Bone marrow (tissue), 2 donors: Measurements from ENCODE around the gene TPRN.

ENCODE experiments used
- DNase-seq, 2 donors: peaks; one replicate each; lab custom pipeline; 2025; lab: John Stamatoyannopoulos, UW

The TPRN gene

GRCh38 chr9:137188490-137189296 lies 11.8 kb downstream of the TPRN start, which contains the start of the genes ANAPC2 and SSNA1:
TSS of gene ANAPC2 (minus strand) at chr9:137188560. CDS start at chr9:137188532, 28 bp downstream.
TSS of gene SSNA1 (plus strand) at chr9:137188676. CDS start at chr9:137188727, 51 bp downstream.
- peak; percentile 70 to 91 for DNase-seq

DNA sequence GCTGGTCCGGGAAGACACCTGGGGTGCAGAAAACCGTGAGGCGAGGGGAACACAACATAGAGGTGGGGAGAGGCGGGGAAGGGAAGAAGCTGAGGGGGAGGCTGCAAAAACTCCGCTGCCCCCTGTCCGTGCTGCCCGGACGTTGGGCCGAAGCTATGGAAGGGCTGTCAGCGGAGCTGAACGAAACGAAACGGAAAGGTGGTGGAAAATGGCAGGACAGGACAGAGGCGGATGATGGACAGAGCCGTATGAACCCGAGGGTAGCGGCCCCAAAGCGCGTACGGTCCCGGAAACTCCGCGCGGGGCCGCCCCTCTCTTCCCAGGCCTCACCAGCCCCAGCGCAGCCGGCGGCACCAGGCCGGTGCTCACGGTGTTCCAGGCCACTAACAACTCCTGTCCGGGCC lies 12.5 kb downstream of the TPRN start:
- no peak for DNase-seq

DNA sequence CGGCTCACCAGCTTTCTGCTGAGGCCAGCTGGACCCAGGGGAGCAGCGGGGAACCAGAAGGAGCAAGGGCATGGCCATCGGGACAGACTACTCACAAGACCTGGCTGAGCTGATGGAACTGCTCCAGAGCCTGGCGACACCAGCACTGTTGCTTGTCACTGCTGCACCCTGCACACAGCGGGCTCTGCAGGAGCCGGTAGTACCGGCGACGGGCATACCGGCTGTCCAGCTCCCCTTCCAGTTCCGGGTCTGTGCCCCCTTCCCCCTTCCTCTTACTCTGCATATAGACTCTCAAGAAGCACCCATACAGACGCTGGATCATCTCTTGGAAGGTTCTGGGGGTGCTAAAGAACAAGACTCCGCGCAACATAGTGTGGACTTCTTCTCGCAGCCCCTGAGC lies 13.2 kb downstream of the TPRN start:
- no peak for DNase-seq

- DNase-seq, result no peak
Observed at GRCh38 chr9:137186385-137186784, 14.2 kb downstream of the TPRN start.

DNA sequence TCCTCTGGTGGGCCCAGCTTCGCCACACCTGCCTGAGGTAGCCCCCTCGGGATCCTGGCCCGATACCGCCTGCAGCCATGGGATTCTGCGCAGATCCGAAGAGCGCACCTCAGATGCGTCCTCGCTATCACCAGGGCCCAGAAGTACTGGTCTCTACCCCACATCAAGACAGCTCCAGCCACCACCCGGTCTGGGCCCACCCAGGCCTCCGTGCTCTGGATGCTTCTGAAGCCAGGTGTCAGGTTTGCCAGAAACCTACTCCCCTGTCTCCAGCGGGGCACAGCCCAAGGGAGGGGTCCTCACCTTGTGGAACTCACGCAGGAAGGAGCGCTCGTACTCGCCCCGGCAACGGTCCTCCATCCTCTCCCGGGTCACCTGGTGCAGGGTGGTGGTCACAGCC lies 14.6 kb downstream of the TPRN start:
- DNase-seq, result no peak

DNA sequence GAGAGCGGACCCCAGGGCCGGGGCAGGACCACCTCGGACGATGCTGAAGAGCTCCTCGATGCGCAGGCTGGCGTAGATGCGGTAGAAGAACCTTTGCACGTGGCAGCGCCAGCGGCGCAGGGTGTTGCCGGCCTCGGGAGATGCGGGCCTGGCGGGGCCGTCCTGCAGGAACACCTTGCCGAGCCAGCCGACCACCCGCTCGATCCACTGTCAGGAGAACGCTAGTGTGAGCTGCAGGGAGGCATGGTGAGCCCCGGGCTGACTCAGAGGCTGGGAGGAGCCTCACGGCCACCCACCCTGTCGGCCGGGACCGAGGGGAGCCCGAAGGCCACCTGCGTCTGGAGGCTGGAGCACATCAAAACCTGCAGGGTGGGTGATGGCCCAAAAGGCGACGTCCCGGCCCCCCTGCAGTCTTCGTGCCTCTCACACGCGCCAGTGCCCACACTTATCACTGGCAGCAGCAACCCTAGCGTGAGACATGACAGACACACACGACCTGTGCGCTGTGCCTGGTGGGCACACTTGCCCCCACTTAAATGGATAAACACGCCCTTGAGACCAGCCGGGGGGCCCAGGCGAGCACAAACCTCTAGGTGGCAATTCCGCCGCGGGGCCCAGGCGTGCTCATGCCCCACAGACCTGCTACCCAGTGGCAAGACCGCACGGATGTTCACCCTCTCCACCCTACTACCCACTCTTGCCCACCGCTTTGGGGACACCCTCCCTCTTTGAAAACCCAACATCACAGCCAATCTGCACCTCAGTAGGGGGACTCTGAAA lies 15.5 kb downstream of the TPRN start:
- no peak for DNase-seq

DNA sequence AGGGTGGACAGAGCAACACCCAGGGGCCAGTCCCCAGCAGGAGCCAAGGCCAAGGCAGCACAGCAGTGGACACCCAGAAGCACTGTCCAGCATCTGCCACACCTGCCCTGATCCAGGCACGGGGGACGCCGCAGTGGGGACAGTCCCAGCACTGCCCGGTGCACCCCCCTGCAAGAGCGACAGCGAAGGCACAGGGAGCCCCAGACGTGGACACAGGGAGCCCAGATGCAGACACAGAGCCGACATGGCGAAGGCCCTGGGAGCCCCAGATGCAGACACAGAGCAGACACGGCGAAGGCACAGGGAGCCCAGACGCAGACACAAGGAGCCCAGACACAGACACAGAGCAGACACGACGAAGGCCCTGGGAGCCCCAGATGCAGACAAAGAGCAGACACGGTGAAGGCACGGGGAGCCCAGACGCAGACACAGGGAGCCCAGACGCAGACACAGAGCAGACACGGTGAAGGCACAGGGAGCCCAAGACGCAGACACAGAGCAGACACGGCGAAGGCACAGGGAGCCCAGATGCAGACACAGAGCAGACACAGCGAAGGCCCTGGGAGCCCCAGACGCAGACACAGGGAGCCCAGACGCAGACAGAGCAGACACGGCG lies 16.5 kb downstream of the TPRN start:
- no peak for DNase-seq

DNA sequence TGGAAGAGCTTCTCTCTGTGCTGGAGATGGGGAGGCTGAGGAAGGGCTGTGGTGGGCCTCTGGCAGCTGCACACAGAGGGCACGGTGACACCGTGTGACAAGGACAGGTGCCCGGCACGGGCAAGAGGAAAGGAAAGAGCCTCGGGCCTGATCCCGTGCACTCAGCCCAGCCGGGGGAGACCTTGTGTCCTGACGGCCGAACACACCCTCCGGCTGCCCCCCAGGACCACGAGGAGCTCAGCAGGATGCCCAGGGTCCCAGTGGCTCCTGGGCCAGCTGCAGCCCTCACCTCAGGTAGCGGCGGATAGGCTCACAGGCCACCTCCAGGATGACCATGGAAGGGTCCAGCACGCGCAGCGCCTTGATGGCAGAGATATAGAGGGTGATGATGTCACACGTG lies 17.7 kb downstream of the TPRN start:
- DNase-seq, result no peak

GRCh38 chr9:137181680-137182079 lies 18.9 kb downstream of the TPRN start:
- no peak for DNase-seq

- DNase-seq, result no peak
Observed at GRCh38 chr9:137180491-137180890, 20.1 kb downstream of the TPRN start.

- DNase-seq, result no peak
Observed at GRCh38 chr9:137179761-137180160, 20.8 kb downstream of the TPRN start.

GRCh38 chr9:137178939-137179630 lies 21.5 kb downstream of the TPRN start:
- DNase-seq, result no peak

- DNase-seq, result no peak
Observed at GRCh38 chr9:137178201-137178938, 22.2 kb downstream of the TPRN start.

GRCh38 chr9:137176302-137177182 lies 24.0 kb downstream of the TPRN start:
- DNase-seq, result no peak

- DNase-seq, result no peak
Observed at GRCh38 chr9:137175345-137175961, 25.1 kb downstream of the TPRN start.

DNA sequence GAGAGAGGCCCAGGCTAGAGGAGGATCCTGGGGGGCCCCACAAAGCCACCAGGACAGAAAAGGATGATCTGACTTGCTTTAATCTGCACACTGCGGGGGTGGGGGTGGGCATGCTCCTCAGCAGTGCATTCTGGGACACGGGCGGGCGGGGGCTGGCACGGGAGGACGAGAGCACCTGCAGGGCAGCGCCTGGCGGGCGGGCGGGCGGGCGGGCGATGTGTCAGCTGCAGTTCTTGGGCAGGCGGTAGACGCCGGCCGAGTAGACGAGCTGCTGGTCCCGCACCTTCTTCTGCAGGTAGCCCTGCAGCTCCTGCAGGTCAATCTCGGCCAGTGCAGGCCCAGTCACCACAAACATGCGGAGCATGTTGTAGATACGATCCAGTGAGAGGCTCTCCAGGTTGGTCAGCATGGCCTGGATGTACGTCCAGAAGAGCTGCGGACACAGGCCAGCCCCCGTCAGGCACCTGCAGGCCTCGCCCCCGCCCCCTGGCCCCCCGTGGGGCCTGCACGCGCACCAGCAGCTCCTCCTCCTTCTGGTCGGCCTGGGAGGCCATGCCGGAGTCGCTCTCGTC lies 25.7 kb downstream of the TPRN start:
- DNase-seq, result no peak

- no peak for DNase-seq
Observed at GRCh38 chr9:137173796-137174664, 26.5 kb downstream of the TPRN start.
